Liver (tissue), 3 donors: Measurements from ENCODE around the gene KIF26B.

Experiments used
- EGR1 ChIP-seq, 2 donors: IDR thresholded peaks; 2 replicates each; pipeline ENCODE4 v1.6.1; 2016 to 2018; ENCODE audit warnings: antibody characterized with exemption in 2 of 2, low read depth in 2 of 2
- FOXA1 ChIP-seq: IDR thresholded peaks from 2 replicates; pipeline ENCODE4 v1.6.1; 2016; ENCODE audit warnings: antibody characterized with exemption
- GABPA ChIP-seq, 2 donors: IDR thresholded peaks in 1 of 2; conservative IDR thresholded peaks in 1 of 2; 2 replicates each; pipeline ENCODE4 v1.6.1; 2016; ENCODE audit warnings: antibody characterized with exemption in 2 of 2, mild to moderate bottlenecking in 1 of 2, moderate library complexity in 1 of 2
- HNF4G ChIP-seq: IDR thresholded peaks from 2 replicates; pipeline ENCODE4 v1.6.1; 2016; ENCODE audit warnings: antibody characterized with exemption
- RAD21 ChIP-seq, 2 donors: IDR thresholded peaks; 2 replicates each; pipeline ENCODE4 v1.6.1; 2016; ENCODE audit warnings: antibody characterized with exemption in 2 of 2, mild to moderate bottlenecking in 2 of 2
- RXRA ChIP-seq, 2 donors: IDR thresholded peaks; 2 replicates each; pipeline ENCODE4 v1.6.1; 2017 to 2018; ENCODE audit warnings: antibody characterized with exemption in 2 of 2, mild to moderate bottlenecking in 1 of 2
- YY1 ChIP-seq: IDR thresholded peaks from 2 replicates; pipeline ENCODE4 v1.6.1; 2016; ENCODE audit warnings: antibody characterized with exemption, mild to moderate bottlenecking
- TF ChIP-seq, protein P1 (sequence below): fragments of 150-350 bp; IDR thresholded peaks from 2 replicates; pipeline ENCODE4 v1.5.1; 2017; ENCODE audit warnings: improper control_type of control experiment, low read depth, low read length; ENCODE audit not compliant: missing input control
- TF ChIP-seq, protein P2 (sequence below): IDR thresholded peaks from 2 replicates; pipeline ENCODE4 v1.6.1; 2016; ENCODE audit warnings: antibody characterized with exemption
- TF ChIP-seq, protein P3 (sequence below): IDR thresholded peaks from 2 replicates; pipeline ENCODE4 v1.6.1; 2016; ENCODE audit warnings: antibody characterized with exemption, mild to moderate bottlenecking
- TF ChIP-seq, protein P4 (sequence below): IDR thresholded peaks from 2 replicates; pipeline ENCODE4 v1.6.1; 2016; ENCODE audit warnings: antibody characterized with exemption
- TF ChIP-seq, protein P5 (sequence below): IDR thresholded peaks from 2 replicates; pipeline ENCODE4 v1.6.1; 2016; ENCODE audit warnings: antibody characterized with exemption
- donor health status: healthy.
- donor health status: healthy.

DNA sequence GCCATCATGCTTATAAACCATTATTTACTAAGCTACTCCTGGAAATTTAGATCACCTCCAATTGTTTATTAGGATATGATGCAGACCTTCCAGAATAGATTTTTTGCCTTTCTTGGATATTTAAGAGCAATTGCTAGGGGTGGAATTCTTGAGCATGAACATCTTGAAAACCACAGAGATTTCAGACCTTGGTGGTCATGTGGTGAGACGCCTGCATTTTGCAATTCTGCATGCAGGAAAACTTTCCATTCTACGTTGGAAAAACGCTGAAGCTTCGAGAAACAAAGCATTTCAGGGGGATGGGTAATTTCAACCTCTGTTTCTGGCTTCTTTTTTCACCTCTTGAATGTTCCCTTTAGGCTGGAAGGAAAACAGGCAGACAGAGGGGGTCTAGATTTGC, 596.3 kb downstream of the KIF26B start:
- TF ChIP-seq FOXA1 (no peak), HNF4G (no peak), RXRA (IDR thresholded peaks at IDR 0.05) (no peak), EGR1 (IDR thresholded peaks at IDR 0.05; ENCODE audit: low read depth in 2 of 2) (no peak), YY1 (no peak), RAD21 (IDR thresholded peaks at IDR 0.05) (no peak), GABPA (IDR thresholded peaks at IDR 0.05 in 1 of 2, conservative IDR thresholded peaks at IDR 0.05 in 1 of 2) (no peak)
- TF ChIP-seq, protein P1, sequence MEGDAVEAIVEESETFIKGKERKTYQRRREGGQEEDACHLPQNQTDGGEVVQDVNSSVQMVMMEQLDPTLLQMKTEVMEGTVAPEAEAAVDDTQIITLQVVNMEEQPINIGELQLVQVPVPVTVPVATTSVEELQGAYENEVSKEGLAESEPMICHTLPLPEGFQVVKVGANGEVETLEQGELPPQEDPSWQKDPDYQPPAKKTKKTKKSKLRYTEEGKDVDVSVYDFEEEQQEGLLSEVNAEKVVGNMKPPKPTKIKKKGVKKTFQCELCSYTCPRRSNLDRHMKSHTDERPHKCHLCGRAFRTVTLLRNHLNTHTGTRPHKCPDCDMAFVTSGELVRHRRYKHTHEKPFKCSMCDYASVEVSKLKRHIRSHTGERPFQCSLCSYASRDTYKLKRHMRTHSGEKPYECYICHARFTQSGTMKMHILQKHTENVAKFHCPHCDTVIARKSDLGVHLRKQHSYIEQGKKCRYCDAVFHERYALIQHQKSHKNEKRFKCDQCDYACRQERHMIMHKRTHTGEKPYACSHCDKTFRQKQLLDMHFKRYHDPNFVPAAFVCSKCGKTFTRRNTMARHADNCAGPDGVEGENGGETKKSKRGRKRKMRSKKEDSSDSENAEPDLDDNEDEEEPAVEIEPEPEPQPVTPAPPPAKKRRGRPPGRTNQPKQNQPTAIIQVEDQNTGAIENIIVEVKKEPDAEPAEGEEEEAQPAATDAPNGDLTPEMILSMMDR, result no peak
- TF ChIP-seq, protein P2, sequence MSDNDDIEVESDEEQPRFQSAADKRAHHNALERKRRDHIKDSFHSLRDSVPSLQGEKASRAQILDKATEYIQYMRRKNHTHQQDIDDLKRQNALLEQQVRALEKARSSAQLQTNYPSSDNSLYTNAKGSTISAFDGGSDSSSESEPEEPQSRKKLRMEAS, result no peak
- TF ChIP-seq, protein P3, sequence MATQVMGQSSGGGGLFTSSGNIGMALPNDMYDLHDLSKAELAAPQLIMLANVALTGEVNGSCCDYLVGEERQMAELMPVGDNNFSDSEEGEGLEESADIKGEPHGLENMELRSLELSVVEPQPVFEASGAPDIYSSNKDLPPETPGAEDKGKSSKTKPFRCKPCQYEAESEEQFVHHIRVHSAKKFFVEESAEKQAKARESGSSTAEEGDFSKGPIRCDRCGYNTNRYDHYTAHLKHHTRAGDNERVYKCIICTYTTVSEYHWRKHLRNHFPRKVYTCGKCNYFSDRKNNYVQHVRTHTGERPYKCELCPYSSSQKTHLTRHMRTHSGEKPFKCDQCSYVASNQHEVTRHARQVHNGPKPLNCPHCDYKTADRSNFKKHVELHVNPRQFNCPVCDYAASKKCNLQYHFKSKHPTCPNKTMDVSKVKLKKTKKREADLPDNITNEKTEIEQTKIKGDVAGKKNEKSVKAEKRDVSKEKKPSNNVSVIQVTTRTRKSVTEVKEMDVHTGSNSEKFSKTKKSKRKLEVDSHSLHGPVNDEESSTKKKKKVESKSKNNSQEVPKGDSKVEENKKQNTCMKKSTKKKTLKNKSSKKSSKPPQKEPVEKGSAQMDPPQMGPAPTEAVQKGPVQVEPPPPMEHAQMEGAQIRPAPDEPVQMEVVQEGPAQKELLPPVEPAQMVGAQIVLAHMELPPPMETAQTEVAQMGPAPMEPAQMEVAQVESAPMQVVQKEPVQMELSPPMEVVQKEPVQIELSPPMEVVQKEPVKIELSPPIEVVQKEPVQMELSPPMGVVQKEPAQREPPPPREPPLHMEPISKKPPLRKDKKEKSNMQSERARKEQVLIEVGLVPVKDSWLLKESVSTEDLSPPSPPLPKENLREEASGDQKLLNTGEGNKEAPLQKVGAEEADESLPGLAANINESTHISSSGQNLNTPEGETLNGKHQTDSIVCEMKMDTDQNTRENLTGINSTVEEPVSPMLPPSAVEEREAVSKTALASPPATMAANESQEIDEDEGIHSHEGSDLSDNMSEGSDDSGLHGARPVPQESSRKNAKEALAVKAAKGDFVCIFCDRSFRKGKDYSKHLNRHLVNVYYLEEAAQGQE, result no peak
- TF ChIP-seq, protein P4, sequence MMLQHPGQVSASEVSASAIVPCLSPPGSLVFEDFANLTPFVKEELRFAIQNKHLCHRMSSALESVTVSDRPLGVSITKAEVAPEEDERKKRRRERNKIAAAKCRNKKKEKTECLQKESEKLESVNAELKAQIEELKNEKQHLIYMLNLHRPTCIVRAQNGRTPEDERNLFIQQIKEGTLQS, result no peak
- TF ChIP-seq, protein P5, sequence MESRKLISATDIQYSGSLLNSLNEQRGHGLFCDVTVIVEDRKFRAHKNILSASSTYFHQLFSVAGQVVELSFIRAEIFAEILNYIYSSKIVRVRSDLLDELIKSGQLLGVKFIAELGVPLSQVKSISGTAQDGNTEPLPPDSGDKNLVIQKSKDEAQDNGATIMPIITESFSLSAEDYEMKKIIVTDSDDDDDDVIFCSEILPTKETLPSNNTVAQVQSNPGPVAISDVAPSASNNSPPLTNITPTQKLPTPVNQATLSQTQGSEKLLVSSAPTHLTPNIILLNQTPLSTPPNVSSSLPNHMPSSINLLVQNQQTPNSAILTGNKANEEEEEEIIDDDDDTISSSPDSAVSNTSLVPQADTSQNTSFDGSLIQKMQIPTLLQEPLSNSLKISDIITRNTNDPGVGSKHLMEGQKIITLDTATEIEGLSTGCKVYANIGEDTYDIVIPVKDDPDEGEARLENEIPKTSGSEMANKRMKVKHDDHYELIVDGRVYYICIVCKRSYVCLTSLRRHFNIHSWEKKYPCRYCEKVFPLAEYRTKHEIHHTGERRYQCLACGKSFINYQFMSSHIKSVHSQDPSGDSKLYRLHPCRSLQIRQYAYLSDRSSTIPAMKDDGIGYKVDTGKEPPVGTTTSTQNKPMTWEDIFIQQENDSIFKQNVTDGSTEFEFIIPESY, result no peak
